Smooth muscle cell (in vitro differentiated cells): ENCODE data around the gene BCL2L15. TPM values are rescaled to one million over a fixed set of nuclear protein-coding genes. Genes with fewer than 3 reads are reported as not detected.

Source experiments
- DNase-seq: peaks from one replicate; lab custom pipeline; 2025; ENCODE audit not compliant: unreplicated experiment; lab: John Stamatoyannopoulos, UW
- H2AFZ ChIP-seq: fragments of 200-600 bp; sonication (generic); 2 replicates; pipeline ENCODE4 v1.6.0; 2016; ENCODE audit warnings: antibody characterized with exemption, low read depth, mild to moderate bottlenecking
- H3F3A ChIP-seq: fragments of 200-600 bp; sonication (generic); 2 replicates; pipeline ENCODE4 v1.6.0; 2017; ENCODE audit warnings: antibody characterized with exemption, low read depth
- H3K27ac ChIP-seq: fragments of 200-600 bp; sonication (generic); 2 replicates; pipeline ENCODE4 v1.5.1; 2016; ENCODE audit warnings: low read depth, mild to moderate bottlenecking
- H3K27me3 ChIP-seq: fragments of 200-600 bp; sonication (generic); 2 replicates; pipeline ENCODE4 v1.6.1; 2016; ENCODE audit warnings: low read depth, mild to moderate bottlenecking
- H3K36me3 ChIP-seq: fragments of 200-600 bp; sonication (generic); 2 replicates; pipeline ENCODE4 v1.5.1; 2016; ENCODE audit warnings: low read depth
- H3K4me1 ChIP-seq: fragments of 200-600 bp; sonication (generic); 2 replicates; pipeline ENCODE4 v1.5.1; 2016; ENCODE audit warnings: low read depth
- H3K4me2 ChIP-seq: fragments of 200-600 bp; sonication (generic); 2 replicates; pipeline ENCODE4 v1.6.0; 2016; ENCODE audit warnings: mild to moderate bottlenecking
- H3K4me3 ChIP-seq: fragments of 200-600 bp; sonication (generic); 2 replicates; pipeline ENCODE4 v1.5.1; 2016; ENCODE audit warnings: mild to moderate bottlenecking
- H3K79me2 ChIP-seq: fragments of 200-600 bp; sonication (generic); 2 replicates; pipeline ENCODE4 v1.6.0; 2016; ENCODE audit warnings: low read depth, mild to moderate bottlenecking
- H3K9ac ChIP-seq: fragments of 200-600 bp; sonication (generic); 2 replicates; pipeline ENCODE4 v1.6.0; 2016; ENCODE audit warnings: low read depth
- H3K9me3 ChIP-seq: fragments of 200-600 bp; sonication (generic); replicated peaks from 2 replicates; pipeline ENCODE4 v1.5.1; 2016; ENCODE audit warnings: low read depth
- H4K20me1 ChIP-seq: fragments of 200-600 bp; sonication (generic); 2 replicates; pipeline ENCODE4 v1.6.0; 2016; ENCODE audit warnings: low read depth
- CTCF ChIP-seq: fragments of 200-600 bp; sonication (generic); IDR thresholded peaks from 2 replicates; pipeline ENCODE4 v1.5.1; 2017; ENCODE audit warnings: borderline replicate concordance, mild to moderate bottlenecking, antibody characterized with exemption; ENCODE audit not compliant: insufficient read depth, poor library complexity, severe bottlenecking
- WGBS: methylation state at CpG from one replicate; pipeline ENCODE4 v1.1.7; 2016; ENCODE audit warnings: low lambda C conversion rate; 5-methylcytosine and 5-hydroxymethylcytosine counted together
- polyA plus RNA-seq: library from polyadenylated mRNA; unstranded; fragments of >200 nt; fragmentation: Nextera tagmentation; extraction: Ambion mirVana; gene quantifications from 2 replicates; pipeline ENCODE4 v1.2.1, GENCODE V29; 2016
- total RNA-seq: library from RNA; depleted of rRNA; stranded (reverse); fragments of >200 nt; gene quantifications from 2 replicates; pipeline ENCODE4 v1.2.3, GENCODE V29; 2014

The BCL2L15 gene
- 0.13 TPM in 1 of 2 replicates, not detected in the other for total RNA-seq
- not detected in 2 replicates for polyA plus RNA-seq

- Histone ChIP-seq H3K4me1 (no peaks in the 10 kb centered on the region), H3K27ac (no peak within 1 kb of the TSS), H3F3A (no peaks in the 10 kb centered on the region), H3K36me3 (no peaks in the 10 kb centered on the region), H3K79me2 (no peaks in the 10 kb centered on the region), H3K9me3 (no peaks in the 10 kb centered on the region), H3K9ac (no peak within 1 kb of the TSS), H3K4me3 (no peak within 1 kb of the TSS), H4K20me1 (no peaks in the 10 kb centered on the region), H3K27me3 (no peaks in the 10 kb centered on the region), H3K4me2 (no peak within 1 kb of the TSS), H2AFZ (no peak within 1 kb of the TSS)
- TF ChIP-seq CTCF, result no peak
- DNase-seq, result no peak
- WGBS, result 91% methylated on average over 6 of the region's 6 CpGs
These were observed at the start of gene BCL2L15 for GRCh38 chr1:113887402-113888175. Gene BCL2L15 (minus strand): TSS chr1:113887581. CDS start chr1:113887375, 206 bp downstream.

GRCh38 chr1:113937146-113937545 is 49.8 kb upstream of the BCL2L15 start:
- peaks cover 98% of the 10 kb centered on the region for H4K20me1 ChIP-seq

GRCh38 chr1:113935970-113936369 is 48.6 kb upstream of the BCL2L15 start:
- H3K27me3 ChIP-seq, result no peaks in the 10 kb centered on the region
- WGBS, result 91% methylated on average over 1 of the region's 1 CpG
- TF ChIP-seq CTCF, result no peak
- H3K36me3 ChIP-seq, result no peaks in the 10 kb centered on the region
- no peaks in the 10 kb centered on the region for H3F3A ChIP-seq
- DNase-seq, result no peak
- H3K4me2 ChIP-seq, result no peak overlapping the region
- no peak overlapping the region for H2AFZ ChIP-seq
- peaks cover 12% of the 10 kb centered on the region for H3K4me1 ChIP-seq
- peaks cover 88% of the 10 kb centered on the region for H3K79me2 ChIP-seq
- no peaks in the 10 kb centered on the region for H3K9me3 ChIP-seq
- H3K4me3 ChIP-seq, result no peak overlapping the region
- no peak overlapping the region for H3K9ac ChIP-seq
- no peak overlapping the region for H3K27ac ChIP-seq
- H4K20me1 ChIP-seq, result peaks cover 100% of the 10 kb centered on the region

More at GRCh38 chr1:113937146-113937545, 49.8 kb upstream of the BCL2L15 start:
- no peak overlapping the region for H2AFZ ChIP-seq
- peaks cover under 1% of the 10 kb centered on the region for H3K4me1 ChIP-seq
- no peaks in the 10 kb centered on the region for H3K9me3 ChIP-seq
- H3K36me3 ChIP-seq, result no peaks in the 10 kb centered on the region
- peaks cover 87% of the 10 kb centered on the region for H3K79me2 ChIP-seq
- H3K9ac ChIP-seq, result no peak overlapping the region
- H3K4me3 ChIP-seq, result no peak overlapping the region
- no peak for DNase-seq
- H3F3A ChIP-seq, result no peaks in the 10 kb centered on the region
- H3K27ac ChIP-seq, result no peak overlapping the region
- H3K27me3 ChIP-seq, result no peaks in the 10 kb centered on the region
- H3K4me2 ChIP-seq, result no peak overlapping the region
- no peak for TF ChIP-seq CTCF
- 86% methylated on average over 1 of the region's 1 CpG for WGBS

- Histone ChIP-seq H3F3A (no peaks in the 10 kb centered on the region), H3K27ac (no peak overlapping the region), H2AFZ (no peak overlapping the region), H3K9ac (no peak overlapping the region), H3K4me1 (peaks cover 15% of the 10 kb centered on the region), H3K4me3 (no peak overlapping the region), H3K9me3 (no peaks in the 10 kb centered on the region), H3K79me2 (peaks cover 96% of the 10 kb centered on the region), H3K27me3 (no peaks in the 10 kb centered on the region), H4K20me1 (peaks cover 99% of the 10 kb centered on the region), H3K4me2 (no peak overlapping the region), H3K36me3 (no peaks in the 10 kb centered on the region)
- 100% methylated on average over 1 of the region's 1 CpG for WGBS
- no peak for TF ChIP-seq CTCF
- DNase-seq, result no peak
These were observed 47.8 kb upstream of the BCL2L15 start for GRCh38 chr1:113935176-113935575.
